ENCODE measurements around the gene DDX55.
A peak's percentile ranks its signal among the peaks of the same experiment; 100 is the strongest.
"Not testable (repeated sequence)": the region's sequence is repeated elsewhere in the genome, so short reads cannot be mapped to it uniquely, and the experiment has no call there.

Gene DDX55, protein sequence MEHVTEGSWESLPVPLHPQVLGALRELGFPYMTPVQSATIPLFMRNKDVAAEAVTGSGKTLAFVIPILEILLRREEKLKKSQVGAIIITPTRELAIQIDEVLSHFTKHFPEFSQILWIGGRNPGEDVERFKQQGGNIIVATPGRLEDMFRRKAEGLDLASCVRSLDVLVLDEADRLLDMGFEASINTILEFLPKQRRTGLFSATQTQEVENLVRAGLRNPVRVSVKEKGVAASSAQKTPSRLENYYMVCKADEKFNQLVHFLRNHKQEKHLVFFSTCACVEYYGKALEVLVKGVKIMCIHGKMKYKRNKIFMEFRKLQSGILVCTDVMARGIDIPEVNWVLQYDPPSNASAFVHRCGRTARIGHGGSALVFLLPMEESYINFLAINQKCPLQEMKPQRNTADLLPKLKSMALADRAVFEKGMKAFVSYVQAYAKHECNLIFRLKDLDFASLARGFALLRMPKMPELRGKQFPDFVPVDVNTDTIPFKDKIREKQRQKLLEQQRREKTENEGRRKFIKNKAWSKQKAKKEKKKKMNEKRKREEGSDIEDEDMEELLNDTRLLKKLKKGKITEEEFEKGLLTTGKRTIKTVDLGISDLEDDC

DNA sequence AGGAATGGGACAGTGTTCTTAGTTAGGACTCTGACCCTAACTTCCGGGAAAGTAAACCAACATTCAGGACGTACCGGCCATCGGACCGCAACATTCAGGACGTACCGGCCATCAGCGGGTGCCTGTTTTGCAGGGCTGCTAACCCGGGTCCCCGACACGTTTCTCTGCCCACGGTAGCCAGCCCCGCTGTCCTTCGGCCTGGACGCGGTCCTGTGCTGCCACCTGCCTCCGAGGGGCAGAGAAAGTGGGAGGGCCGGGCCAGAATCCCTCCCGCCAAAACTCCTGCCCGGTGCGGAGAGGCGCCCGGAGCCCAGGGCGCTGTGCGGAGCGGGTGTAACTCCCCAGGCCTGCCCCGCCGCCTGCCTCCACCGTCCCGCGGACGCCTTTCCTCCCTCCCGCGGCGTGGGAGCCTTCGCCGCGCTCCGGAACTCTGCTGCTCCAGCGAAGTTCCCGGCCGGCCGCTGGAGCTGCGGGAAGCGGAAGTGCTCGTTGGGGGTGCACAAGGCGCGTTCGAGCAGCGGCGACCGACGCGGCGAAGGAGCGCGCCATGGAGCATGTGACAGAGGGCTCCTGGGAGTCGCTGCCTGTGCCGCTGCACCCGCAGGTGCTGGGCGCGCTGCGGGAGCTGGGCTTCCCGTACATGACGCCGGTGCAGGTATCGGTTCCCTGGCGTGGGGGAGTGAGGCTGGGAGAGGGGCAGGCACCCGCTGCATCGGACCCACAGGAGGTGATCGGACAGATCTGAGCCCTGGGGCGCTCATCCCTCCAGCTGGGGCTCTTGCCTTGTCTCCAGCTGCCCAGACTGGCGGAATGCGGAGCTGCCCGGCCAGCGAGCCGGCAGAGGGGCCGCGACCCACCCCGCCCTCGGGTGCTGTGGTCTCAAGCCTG lies at the start of gene DDX55:
DDX55 (plus strand) TSS at position 498 of the 888 bp plus-strand sequence; CDS start at position 548, 50 bp downstream.
- peak; percentile 29 to 92 (median 76) for DNase-seq

DNA sequence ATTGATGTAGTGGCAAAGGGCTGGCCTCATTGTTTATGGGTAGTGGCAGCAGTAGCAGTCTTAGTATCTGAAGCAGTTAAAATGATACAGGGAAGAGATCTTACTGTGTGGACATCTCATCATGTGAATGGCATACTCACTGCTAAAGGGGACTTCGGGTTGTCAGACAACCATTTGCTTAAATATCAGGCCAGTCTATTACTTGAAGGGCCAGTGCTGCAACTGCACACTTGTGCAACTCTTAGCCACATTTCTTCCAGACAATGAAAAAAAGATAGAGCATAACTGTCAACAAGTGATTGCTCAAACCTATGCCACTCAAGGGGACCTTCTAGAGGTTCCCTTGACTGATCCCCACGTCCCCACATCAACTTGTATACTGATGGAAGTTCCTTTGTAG lies 47.8 kb upstream of the DDX55 start:
- DNase-seq: not testable (repeated sequence)

DNA sequence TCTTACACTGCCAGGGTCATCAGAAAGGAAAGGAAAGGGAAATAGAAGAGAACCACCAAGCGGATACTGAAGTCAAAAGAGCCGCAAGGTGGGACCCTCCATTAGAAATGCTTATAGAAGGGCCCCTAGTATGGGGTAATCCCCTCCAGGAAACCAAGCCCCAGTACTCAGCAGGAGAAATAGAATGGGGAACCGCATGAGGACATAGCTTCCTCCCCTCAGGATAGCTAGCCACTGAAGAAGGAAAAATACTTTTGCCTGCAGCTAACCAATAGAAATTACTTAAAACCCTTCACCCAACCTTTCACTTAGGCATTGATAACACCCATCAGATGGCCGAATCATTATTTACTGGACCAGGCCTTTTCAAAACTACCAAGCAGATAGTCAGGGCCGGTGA lies 47.1 kb upstream of the DDX55 start:
- DNase-seq: not testable (repeated sequence)

DNA sequence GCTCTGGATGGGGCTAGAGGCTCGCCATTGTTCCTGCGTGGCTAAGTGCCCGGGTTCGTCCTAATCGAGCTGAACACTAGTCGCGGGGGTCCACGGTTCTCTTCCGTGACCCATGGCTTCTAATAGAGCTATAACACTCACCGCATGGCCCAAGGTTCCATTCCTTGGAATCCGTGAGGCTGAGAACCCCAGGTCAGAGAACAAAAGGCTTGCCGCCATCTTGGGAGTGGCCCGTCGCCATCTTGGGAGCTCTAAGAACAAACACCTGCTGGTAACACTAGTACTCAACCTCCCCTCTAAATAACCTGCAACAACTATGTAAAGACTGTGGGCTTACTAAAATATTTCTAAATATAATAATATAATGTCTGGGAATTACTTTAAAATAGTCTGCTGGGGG lies 43.4 kb upstream of the DDX55 start:
- DNase-seq: not testable (repeated sequence)

DNA sequence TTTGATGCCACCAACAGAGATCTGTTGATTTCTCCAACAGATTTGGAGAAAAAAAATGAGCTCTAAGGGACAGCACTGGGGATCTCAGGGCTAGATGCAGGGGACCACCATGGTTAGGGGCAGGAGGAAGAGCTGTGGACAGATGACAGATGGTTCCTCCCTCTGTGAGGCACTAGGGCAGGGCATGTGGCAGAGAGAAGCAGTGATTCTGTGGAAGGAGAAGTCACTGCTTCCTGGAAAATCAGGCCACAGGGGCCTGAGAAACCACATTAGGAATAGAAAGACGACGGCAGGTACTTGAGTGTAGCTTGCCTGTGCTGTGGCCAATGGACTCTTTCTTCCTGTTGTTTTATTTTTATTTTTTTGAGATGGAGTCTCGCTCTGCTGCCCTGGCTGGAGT lies 42.4 kb upstream of the DDX55 start:
- peak in 3 of 51 donors; percentile 1 to 3 (median 1) for DNase-seq

DNA sequence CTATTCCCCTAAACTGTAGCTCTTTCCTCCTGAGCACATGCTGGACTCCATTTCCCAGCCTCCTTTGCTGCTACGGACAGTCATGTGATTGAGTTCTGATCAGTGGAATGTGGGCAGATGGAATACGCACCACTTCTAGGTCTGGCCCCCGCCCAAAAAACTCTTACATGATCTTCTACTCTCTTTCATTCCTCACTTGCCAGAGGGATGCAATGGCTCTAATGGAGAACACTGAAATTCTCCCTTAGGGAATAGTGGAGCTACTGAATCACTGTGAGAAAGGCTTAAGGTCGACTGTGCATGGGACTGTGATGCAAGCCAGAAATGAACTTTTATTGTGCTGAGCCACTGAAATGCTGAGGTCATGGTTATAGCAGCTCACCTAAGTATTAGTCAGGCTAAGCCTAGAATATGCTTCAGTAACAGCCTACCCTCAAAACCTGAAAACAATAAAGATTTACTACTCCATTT lies 30.5 kb upstream of the DDX55 start:
- DNase-seq: peak in 14 of 51 donors; percentile 0 to 23 (median 7)

DNA sequence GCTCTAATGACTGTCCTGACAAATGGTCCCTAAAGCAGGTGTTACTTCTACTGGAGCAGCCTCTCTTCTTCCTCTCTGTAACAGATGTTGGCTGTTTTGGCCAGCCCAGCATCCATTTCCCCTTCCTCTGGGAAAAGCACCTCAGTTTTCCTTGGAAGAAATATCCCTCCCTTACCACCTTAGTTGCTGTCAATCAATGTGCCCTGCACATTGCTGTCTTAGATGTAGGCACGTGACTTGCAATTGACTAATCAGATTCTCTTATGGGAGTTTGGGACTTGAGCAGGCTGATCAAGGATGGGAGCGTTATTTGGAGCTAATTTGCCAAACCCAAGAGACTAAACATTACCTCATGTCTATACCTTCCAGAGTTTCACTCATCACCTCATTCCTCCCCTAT lies 29.5 kb upstream of the DDX55 start:
- DNase-seq: no peak

DNA sequence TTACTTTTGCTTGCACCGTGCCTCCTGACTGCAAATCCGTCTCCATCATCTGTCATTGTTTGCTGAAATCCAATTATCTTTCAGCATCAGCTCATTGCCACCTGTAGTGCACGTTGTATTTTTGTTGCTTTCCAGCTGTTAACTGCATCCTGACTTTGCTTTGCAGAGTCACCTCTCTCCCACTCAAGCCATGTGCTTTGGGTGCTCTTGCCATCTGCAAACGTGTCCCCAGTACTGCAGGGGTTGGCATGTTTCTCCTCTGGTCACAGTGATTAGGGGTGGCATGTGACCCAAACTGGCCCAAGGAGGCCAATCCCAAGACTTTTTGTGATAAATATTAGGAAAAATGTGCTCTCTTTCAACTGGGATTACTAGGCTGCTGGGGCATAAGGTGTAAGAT lies 28.0 kb upstream of the DDX55 start:
- DNase-seq: no peak

DNA sequence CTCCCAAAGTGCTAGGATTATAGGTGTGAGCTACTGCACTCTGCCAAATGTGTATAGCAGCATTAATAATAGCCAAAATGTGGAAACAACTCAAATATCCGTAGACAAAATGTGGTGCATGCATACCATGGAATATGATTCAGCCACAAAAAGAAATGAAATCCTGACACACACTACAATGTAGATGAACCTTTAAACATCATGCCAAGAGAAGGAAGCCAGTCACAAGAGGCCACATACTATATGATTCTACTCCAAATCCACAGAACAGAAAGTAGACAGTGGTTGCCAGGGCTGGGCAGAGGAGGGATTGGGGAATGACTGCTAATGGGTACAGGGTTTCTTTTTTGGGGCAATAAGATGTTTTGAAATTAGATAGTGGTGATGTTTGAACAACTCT lies 25.3 kb upstream of the DDX55 start:
- no peak for DNase-seq

DNA sequence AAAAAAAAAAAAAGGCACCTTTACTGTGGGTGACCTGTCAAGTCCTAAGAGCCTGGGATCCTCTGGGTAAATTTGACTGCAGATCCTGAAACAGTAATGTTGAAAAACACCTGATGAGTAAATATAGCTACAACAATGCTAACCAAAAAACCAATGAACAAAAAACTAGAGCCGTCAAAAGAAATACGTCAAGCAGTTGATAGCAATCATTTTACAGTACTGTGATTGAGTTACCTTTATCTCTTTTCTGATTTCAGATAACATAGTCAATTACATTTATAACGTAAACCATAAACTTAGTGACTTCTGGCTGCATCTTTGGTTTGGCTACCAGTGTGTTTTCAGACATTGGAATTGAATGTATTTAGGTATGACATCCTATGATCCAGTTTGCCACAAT lies 23.7 kb upstream of the DDX55 start:
- no peak for DNase-seq

DNA sequence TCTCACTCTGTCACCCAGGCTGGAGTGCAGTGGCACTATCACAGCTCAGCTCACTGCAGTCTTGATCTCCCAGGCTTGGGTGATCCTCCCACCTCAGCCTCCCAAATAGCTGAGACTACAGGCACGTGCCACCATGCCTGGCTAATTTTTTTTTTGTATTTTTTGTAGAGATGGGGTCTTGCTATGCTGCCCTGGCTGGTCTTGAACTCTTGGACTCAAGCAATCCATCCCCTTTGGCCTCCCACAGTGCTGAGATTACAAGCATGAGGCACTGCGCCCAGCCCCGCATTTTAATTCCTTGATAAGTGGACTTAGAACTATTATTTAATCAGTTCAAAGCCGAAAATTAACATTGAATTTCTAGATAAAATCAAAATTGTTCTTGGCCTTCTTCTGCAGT lies 23.1 kb upstream of the DDX55 start:
- not testable (repeated sequence) for DNase-seq

DNA sequence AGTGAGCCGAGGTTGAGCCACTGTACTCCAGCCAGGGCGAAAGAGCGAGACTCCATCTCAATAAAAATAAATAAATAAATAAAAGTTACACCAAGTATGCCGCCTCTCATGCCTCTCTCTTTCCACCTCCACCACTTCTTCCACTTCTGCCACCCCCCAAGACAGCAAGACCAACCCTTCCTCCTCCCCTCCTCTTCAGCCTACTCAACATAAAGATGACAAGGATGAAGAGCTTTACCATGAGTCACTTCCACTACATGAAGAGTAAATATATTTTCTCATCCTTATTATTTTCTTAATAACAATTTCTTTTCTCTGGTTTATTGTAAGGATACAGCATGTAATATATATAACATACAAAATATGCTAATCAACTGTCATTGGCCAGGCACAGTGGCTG lies 21.1 kb upstream of the DDX55 start:
- DNase-seq: no peak

DNA sequence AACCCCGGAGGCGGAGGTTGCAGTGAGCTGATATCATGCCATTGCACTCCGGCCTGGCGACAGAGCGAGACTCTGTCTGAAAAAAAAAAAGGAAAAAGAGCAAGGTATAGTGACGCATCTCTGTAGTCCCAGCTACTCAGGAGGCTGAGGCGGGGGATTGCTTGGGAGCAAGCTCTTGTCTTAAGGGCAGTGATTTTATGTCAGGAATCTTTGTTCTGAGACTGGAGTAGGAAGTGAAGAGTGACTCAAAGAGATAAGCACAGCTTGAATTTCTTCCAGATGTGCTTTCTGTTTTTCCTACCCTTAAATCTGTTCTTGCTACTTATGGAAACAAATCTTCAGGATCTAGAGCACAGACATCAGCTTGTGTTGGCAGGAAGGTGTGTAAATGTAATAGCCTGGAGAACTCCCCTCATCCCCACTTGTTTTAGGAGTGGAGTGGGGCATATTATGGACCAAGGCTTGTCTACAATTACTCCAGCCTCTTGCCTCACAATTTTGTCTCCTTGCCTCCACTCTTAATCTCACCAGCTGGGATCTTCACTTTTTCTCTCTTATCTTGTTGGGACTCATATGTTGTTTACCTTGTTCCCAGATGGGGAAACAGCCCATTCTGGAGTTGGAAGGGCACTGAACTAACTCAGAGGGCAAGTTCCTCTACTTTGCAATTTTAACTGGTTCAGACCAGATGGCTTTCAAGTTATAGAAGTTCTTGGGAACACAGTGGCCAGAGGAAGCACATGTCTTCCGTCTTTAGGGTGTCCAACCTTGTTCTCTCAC lies 10.0 kb upstream of the DDX55 start:
- no peak for DNase-seq

DNA sequence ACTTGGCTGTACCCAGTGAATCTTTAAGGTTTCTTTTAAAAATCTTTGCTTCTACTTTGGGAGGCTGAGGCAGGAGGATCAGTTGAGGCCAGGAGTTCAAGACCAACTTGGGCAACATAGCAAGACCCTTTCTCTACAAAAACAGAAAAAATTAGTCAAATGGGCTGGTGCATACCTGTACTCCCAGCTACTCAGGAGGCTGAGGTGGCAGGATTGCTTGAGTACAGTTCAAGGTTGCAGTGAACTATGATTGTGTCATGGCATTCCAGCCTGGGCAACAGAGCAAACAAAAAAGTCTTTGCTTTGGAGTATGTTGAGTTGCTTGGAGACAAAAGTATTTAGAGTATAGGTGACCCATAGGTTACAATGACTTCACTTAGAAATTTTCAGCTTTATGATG lies 6.2 kb upstream of the DDX55 start:
- DNase-seq: no peak

DNA sequence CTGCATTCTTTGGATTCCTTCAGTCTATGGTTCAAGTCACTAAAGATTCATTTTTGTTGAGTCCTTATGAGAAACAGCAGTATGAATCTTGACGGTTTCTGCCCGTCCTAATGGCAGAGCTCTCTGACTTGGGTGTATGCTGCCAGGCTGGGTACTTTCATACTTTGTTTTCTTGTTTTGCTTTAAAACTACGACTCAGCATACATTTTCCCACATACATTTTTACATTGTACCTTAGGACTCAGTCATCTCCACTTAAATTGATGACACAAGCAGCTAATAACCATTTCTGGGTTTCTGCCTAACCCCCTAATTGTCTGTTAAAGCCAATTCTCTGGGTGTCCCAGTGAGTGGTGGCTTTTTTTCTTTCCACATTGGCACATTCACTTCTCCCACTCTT lies 4.8 kb upstream of the DDX55 start:
- DNase-seq: no peak

DNA sequence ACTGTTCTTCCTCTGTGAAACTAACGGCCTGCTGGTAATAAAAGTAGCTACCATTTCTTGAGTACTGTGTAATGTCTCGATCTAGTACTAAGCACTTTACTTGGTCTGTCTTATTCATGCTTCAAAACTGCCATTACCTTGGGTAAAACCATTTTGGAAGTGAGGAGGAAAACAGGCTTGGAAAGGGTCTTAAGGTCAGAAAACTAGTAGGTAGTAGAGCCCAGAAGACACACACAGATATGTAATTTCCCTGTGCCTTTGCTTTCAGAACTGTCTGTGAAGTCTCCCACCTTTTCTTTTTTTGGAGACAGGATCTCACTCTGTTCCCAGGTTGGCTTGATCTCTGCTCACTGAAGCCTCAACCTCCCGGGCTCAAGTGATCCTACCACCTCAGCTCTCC lies 3.4 kb upstream of the DDX55 start:
- DNase-seq: no peak

DNA sequence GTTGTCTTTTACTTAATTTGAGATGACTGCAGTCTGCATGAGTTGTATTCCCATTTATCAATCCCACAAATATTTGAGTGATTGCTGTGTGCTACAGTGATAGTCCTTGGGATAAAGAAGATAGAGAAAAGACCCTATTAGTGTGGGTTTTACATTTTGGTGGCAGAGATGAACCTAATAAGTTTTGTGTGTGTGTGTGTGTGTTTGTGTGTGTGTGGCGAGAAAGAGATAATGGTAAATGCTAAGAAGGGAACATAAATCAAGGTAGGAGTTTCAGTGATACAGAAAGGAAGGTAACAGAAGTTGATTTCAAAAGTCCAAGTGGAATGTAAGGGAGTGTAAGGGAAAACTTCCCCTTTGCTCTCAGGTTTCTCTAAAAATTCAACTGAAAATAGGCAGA lies 2.6 kb upstream of the DDX55 start:
- no peak for DNase-seq

DNA sequence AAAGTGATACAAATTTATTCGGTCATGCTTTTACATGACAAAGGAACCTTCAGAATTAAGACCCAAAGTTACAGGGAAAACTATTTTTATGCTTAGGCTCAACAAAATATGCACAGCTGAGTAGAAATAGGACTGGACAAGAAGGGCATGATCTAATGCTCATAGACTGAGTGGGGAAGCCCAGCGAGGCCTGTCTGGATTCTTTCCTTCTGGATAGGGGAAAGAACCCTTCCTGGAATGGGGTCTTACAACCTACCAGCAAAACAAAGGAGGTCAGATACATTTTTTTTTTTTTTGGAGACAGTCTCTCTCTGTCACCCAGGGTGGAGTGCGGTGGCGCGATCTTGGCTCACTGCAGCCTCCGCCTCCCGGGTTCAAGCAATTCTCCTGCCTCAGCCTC lies 2.2 kb upstream of the DDX55 start:
- no peak for DNase-seq

DNA sequence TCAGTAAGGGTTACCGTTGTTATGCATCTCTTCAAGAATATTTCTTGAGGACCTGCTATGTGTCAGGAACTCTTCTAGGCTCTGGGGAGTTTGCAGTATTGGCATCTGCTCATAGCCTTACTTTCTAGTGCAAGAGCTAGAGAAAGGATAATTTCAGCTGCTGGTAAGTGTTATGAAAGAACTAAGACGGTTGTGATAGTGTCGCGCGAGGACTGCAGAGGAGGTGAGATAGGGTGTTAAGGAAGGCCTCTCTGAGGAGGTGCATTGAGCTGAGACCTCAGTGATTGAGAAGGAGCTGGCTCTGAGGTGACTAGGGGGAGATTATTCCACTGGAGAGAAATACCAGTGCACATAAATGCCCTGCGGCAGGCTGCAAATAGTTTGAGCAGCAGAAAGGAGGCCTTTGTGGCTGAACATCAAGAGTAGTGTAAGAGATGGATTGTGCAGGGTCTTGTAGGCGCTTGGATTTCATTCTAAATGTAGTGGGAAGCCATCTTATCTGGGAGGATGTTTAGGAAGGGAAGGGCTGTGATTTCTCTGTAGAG lies 824 bp downstream of the DDX55 start:
- no peak for DNase-seq

DNA sequence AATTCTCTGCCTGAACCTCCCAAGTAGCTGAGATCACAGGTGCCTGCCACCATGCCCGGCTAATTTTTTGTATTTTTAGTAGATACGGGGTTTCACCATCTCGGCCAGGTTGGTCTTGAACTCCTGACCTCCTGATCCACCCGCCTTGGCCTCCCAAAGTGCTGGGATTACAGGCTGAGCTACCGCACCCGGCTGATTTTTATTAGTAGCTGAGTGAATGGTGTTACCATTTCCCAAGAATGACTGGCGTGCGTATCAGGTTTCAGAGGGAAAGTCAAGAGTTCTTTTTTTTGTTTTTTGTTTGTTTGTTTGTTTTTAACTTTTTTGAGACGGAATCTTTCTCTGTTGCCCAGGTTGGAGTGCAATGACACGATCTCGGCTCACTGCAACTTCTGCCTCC lies 1.6 kb downstream of the DDX55 start:
- not testable (repeated sequence) for DNase-seq

DNA sequence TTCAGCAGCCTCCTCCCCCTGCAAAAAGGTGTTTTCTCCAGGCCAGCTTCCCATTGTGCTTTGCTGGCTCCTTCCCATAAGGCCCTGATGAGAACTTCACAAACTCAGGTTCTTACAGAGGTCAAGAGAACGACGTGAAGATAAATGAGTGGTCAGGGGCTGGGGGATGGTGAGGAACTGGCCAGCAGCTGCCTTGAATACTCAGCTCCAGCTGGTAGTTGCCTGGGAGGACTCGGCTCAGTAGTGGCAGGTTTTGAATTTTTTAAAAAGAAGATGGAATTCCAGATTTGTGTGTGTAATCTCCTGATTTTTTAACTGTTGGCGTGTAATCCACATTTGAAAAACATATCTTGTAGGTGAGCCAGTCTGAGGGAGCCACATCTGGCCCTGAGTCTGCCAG lies 5.9 kb downstream of the DDX55 start:
- DNase-seq: no peak

Data from hypothalamus (tissue), 51 donors.